KOPT-K1 (cell line): Measurements from ENCODE around the gene KRTAP10-11.
"Not testable (repeated sequence)": the region's sequence is repeated elsewhere in the genome, so short reads cannot be mapped to it uniquely, and the experiment has no call there.

ENCODE experiments used
- H3K27ac ChIP-seq: fragments of 200-600 bp; sonication (generic); 2 replicates; pipeline ENCODE4 v1.5.1; 2016; ENCODE audit warnings: antibody characterized with exemption, mild to moderate bottlenecking, low read depth, low read length; ENCODE audit not compliant: poor library complexity, severe bottlenecking
- H3K36me3 ChIP-seq: fragments of 200-600 bp; sonication (generic); 2 replicates; pipeline ENCODE4 v1.5.1; 2017; ENCODE audit warnings: antibody characterized with exemption, mild to moderate bottlenecking, low read length, moderate library complexity; ENCODE audit not compliant: insufficient read depth
- H3K9me3 ChIP-seq: fragments of 200-600 bp; sonication (generic); 2 replicates; pipeline ENCODE4 v1.5.1; 2017; ENCODE audit warnings: antibody characterized with exemption, low read length, mild to moderate bottlenecking; ENCODE audit not compliant: insufficient read depth, poor library complexity, severe bottlenecking

Gene KRTAP10-11

GRCh38 chr21:44646366-44647221 is at the start of gene KRTAP10-11:
TSS of gene KRTAP10-11 (plus strand) at chr21:44646414. CDS start at chr21:44646459, 45 bp downstream.
- not testable (repeated sequence) for H3K36me3 ChIP-seq, H3K27ac ChIP-seq
- peaks cover 37% of the 10 kb centered on the region for H3K9me3 ChIP-seq

DNA sequence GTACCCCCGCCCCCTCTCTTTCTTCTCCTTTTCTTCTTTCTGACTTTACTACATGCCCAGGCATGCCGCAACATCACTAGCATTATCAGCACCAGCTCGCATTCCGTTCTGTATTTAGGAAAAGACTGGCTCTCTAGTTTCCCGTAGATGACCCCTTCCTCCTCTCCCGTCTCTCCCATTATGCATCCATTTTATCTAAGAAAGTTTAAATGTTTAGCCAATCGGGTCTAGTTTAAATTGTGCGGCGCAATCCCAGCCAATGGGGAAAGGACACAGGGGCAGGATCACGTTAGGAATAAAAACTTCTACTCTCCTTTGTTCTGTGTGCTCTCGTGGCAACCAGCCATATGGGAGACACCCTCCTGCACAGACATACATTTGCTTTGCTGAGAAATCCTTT is 48.2 kb upstream of the KRTAP10-11 start:
- no peak overlapping the region for H3K27ac ChIP-seq
- no peaks in the 10 kb centered on the region for H3K36me3 ChIP-seq
- no peaks in the 10 kb centered on the region for H3K9me3 ChIP-seq

GRCh38 chr21:44599264-44600029 is 46.8 kb upstream of the KRTAP10-11 start:
- H3K27ac ChIP-seq: no peak overlapping the region
- H3K36me3 ChIP-seq: no peaks in the 10 kb centered on the region
- peaks cover 7% of the 10 kb centered on the region for H3K9me3 ChIP-seq

- not testable (repeated sequence) for H3K27ac ChIP-seq, H3K36me3 ChIP-seq, H3K9me3 ChIP-seq
These were observed 45.9 kb upstream of the KRTAP10-11 start, which contains the start of gene KRTAP10-7 for GRCh38 chr21:44600118-44600978. TSS of gene KRTAP10-7 (plus strand) at chr21:44600597. CDS start at chr21:44600622, 25 bp downstream.

- H3K27ac ChIP-seq: not testable (repeated sequence)
These were observed 45.1 kb upstream of the KRTAP10-11 start for GRCh38 chr21:44601091-44601490.

DNA sequence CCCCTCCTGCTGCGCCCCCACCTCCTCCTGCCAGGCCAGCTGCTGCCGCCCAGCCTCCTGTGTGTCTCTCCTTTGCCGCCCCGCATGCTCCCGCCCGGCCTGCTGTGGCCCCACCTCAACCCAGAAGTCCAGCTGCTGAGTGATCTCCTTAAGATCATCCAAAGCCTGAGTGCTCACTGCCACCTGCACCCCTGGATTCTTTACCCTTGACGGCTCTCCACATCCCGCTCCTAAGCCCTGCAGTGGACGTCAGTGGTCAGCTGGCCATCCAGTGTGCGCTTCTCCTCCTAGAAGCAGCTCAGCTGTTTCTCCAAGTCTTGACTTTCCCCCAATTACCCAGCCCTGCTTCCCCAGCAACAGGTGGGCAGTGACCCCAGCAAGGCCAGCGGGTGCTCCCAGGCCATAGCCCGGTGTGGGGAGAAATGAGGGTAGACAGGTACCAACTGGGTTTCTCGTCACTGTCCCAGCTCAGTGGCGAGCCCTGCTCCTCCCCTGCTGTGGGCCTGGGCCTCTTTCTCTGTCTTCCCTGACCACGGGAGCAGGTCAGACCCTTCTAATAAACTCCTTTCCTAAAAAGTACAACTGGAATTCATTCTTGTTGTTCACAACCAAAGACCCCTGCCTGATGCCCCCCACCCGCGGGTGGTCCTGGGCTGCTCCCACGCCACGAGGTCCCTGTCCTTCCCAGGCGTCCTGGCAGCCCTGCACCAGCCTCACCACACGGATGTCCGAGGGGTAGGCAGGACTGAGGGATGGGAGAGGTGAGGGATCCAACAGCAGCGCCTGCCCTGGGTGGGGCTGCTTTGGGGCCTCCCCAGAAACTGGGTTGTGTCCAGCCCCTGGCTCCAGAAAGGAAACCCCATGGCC is 44.4 kb upstream of the KRTAP10-11 start:
- Histone ChIP-seq H3K9me3 (peaks cover 9% of the 10 kb centered on the region), H3K27ac (no peak overlapping the region), H3K36me3 (no peaks in the 10 kb centered on the region)

More at GRCh38 chr21:44601091-44601490, 45.1 kb upstream of the KRTAP10-11 start:
- not testable (repeated sequence) for H3K36me3 ChIP-seq, H3K9me3 ChIP-seq

- H3K27ac ChIP-seq: no peak overlapping the region
- peaks cover 9% of the 10 kb centered on the region for H3K9me3 ChIP-seq
- no peaks in the 10 kb centered on the region for H3K36me3 ChIP-seq
These were observed 43.8 kb upstream of the KRTAP10-11 start for GRCh38 chr21:44602463-44602850.

GRCh38 chr21:44603109-44603875 is 42.9 kb upstream of the KRTAP10-11 start:
- H3K36me3 ChIP-seq: no peaks in the 10 kb centered on the region
- H3K27ac ChIP-seq: no peak overlapping the region

GRCh38 chr21:44603911-44604310 is 42.3 kb upstream of the KRTAP10-11 start:
- H3K9me3 ChIP-seq: peaks cover 10% of the 10 kb centered on the region
- H3K27ac ChIP-seq: no peak overlapping the region
- H3K36me3 ChIP-seq: no peaks in the 10 kb centered on the region

More at GRCh38 chr21:44603109-44603875, 42.9 kb upstream of the KRTAP10-11 start:
- peaks cover 9% of the 10 kb centered on the region for H3K9me3 ChIP-seq

- Histone ChIP-seq H3K36me3 (no peaks in the 10 kb centered on the region), H3K9me3 (peaks cover 34% of the 10 kb centered on the region), H3K27ac (no peak overlapping the region)
These were observed 39.7 kb upstream of the KRTAP10-11 start for GRCh38 chr21:44606495-44606894.

- Histone ChIP-seq H3K9me3 (peaks cover 38% of the 10 kb centered on the region), H3K36me3 (no peaks in the 10 kb centered on the region), H3K27ac (no peak overlapping the region)
These were observed 37.0 kb upstream of the KRTAP10-11 start for GRCh38 chr21:44609193-44609592.

DNA sequence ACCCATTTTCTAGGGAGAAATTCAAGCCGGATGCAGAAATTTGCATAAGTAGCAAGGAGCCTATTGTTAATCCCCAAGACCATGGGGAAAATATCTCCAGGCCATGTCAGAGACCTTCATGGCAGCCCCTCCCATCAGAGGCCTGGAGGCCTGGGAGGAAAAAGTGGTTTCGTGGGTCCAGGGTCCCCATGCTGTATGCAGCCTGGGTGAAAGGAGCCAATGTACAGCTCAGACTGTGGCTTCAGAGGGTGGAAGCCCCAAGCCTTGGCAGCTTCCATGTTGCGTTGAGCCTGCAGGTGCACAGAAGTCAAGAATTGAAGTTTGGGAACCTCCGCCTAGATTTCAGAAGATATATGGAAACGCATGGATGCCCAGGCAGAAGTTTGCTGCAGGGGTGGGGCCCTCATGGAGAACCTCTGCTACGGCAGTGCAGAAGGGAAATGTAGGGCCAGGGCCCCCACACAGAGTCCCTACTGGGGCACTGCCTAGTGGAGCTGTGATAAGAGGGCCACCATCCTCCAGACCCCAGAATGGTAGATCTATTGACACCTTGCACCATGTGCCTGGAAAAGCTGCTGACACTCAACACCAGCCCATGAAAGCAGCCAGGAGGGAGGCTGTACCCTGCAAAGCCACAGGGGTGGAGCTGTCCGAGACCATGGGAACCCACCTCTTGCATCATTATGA is 35.9 kb upstream of the KRTAP10-11 start:
- peaks cover 33% of the 10 kb centered on the region for H3K9me3 ChIP-seq
- H3K36me3 ChIP-seq: not testable (repeated sequence)

DNA sequence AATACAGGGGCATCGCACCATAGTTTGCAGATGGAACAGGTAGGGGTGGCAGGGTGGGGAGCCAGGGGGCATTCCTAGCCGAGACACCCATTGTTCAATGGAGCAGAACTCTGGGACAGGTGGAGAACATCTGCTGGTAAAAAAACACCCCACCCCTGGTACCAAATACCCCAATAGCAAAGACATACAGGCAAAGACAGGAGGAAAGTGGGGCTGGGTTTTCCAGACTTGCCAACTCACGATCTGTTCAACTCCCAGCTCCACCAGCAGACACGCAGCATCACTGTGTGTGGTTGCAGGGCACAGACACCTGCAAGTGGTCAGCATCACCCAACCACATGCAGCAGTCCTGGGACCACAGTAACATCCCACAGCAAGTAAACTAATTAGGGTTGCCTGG is 34.7 kb upstream of the KRTAP10-11 start:
- Histone ChIP-seq H3K36me3 (no peaks in the 10 kb centered on the region), H3K27ac (no peak overlapping the region), H3K9me3 (peaks cover 33% of the 10 kb centered on the region)

More for the DNA sequence above, 35.9 kb upstream of the KRTAP10-11 start:
- not testable (repeated sequence) for H3K27ac ChIP-seq
